ENCODE data around the gene C12orf42. TPM values are rescaled to one million over a fixed set of nuclear protein-coding genes. Genes with fewer than 3 reads are reported as not detected.

C12orf42 gene
- total RNA-seq, 1 experiment from 2014 or later = not detected

- no peak for TF ChIP-seq CTCF (conservative IDR thresholded peaks at IDR 0.05)
- Mint-ChIP-seq H3K9me3 (no peaks in the 10 kb centered on the region), H3K36me3 (ENCODE audit: insufficient read depth in 1 of 3, low read depth in 3 of 3) (no peaks in the 10 kb centered on the region), H3K4me3 (no peak overlapping the region), H3K27me3 (ENCODE audit: low read depth) (no peaks in the 10 kb centered on the region), H3K4me1 (no peaks in the 10 kb centered on the region), H3K27ac (no peak overlapping the region)
- no peak overlapping the region for H2BK12ac ChIP-seq (ENCODE audit: insufficient read length, low read depth, low read length)
- no CpG with 5 or more reads among the region's 2 CpGs for WGBS (ENCODE audit: extremely low coverage, insufficient read length, low lambda C conversion rate)
- no peak overlapping the region for H3T11ph ChIP-seq (ENCODE audit: low read length)
- H2AFZ ChIP-seq (ENCODE audit: low read length) = no peak overlapping the region
- H3K23ac ChIP-seq (ENCODE audit: insufficient read length, low read depth, low read length) = no peak overlapping the region
- no peak overlapping the region for H2AK5ac ChIP-seq (ENCODE audit: insufficient read length, low read length)
- H3K14ac ChIP-seq (ENCODE audit: insufficient read depth, low read length) = no peak overlapping the region
- no peak for DNase-seq
- no peaks in the 10 kb centered on the region for H3K27me3 ChIP-seq (ENCODE audit: insufficient read depth, low read length)
- no peaks in the 10 kb centered on the region for H3K79me1 ChIP-seq (ENCODE audit: insufficient read depth, low read depth, low read length, poor library complexity, severe bottlenecking)
- no peak overlapping the region for H2BK20ac ChIP-seq (ENCODE audit: low read depth, low read length, poor library complexity, severe bottlenecking)
- H3K4me2 ChIP-seq (ENCODE audit: insufficient read depth, insufficient read length, low read length) = no peak overlapping the region
- no peak overlapping the region for H3K18ac ChIP-seq (ENCODE audit: insufficient read length, low read depth, low read length)
- no peaks in the 10 kb centered on the region for H3K9me3 ChIP-seq (ENCODE audit: control insufficient read depth, low read depth, low read length)
- no peak overlapping the region for H2BK120ac ChIP-seq (ENCODE audit: low read depth, low read length, poor library complexity, severe bottlenecking)
- H3K79me2 ChIP-seq (ENCODE audit: insufficient read depth, low read length) = no peaks in the 10 kb centered on the region
- H3K27ac ChIP-seq (ENCODE audit: insufficient read length, low read depth, low read length) = no peak overlapping the region
- H4K20me1 ChIP-seq (ENCODE audit: control insufficient read depth, insufficient read depth, insufficient read length) = no peaks in the 10 kb centered on the region
- no peak overlapping the region for H3K56ac ChIP-seq (ENCODE audit: insufficient read length, low read depth, low read length)
- no peak overlapping the region for H4K8ac ChIP-seq (replicated peaks; ENCODE audit: insufficient read length, low read depth, low read length)
- H4K91ac ChIP-seq (ENCODE audit: insufficient read length, low read depth, low read length) = no peak overlapping the region
- no peaks in the 10 kb centered on the region for H3K23me2 ChIP-seq (ENCODE audit: insufficient read length, low read depth, low read length, poor library complexity, severe bottlenecking)
- no peak overlapping the region for H2BK5ac ChIP-seq (ENCODE audit: insufficient read length, low read length)
- no peak overlapping the region for H3K9ac ChIP-seq (ENCODE audit: extremely low read depth, insufficient read length, low read length)
- H2BK15ac ChIP-seq (ENCODE audit: low read depth, low read length) = no peak overlapping the region
- H3K4ac ChIP-seq (ENCODE audit: low read depth, low read length) = no peak overlapping the region
- no peak overlapping the region for H4K5ac ChIP-seq (ENCODE audit: insufficient read length, low read depth, low read length)
- H3K4me1 ChIP-seq (ENCODE audit: insufficient read depth, low read length) = no peaks in the 10 kb centered on the region
Observed at GRCh38 chr12:103519632-103520031, 23.9 kb upstream of the C12orf42 start.
